IMR-90 (cell line): ENCODE data around the gene TSNAXIP1. TPM values are rescaled to one million over a fixed set of nuclear protein-coding genes. Genes with fewer than 3 reads are reported as not detected.

Source experiments
- ATAC-seq: fragments of 200-7000 bp; cut with Tn5 transposase; 2 replicates; pipeline ENCODE4 v1.9.1; 2020; ENCODE audit warnings: low read depth, mild to moderate bottlenecking, moderate library complexity
- BruUV-seq: library from RNA; stranded (reverse); fragments of 400-500 nt; replicated peaks from 2 replicates; lab custom pipeline; 2021; lab: Mats Ljungman, UMichigan
- CTCF ChIA-PET: fragments of 300-600 bp; formaldehyde crosslinking; extraction: SDS; loops from one replicate; lab custom pipeline; 2021; ENCODE audit warnings: antibody characterized with exemption; lab: Yijun Ruan, JAX
- POLR2A ChIA-PET: fragments of 300-600 bp; sonication (Branson Sonifier 250); formaldehyde crosslinking; loops from one replicate; lab custom pipeline; 2022; ENCODE audit warnings: antibody characterized with exemption; ENCODE audit not compliant: unreplicated experiment; lab: Charles Lee
- DNase-seq: peaks from one replicate; pipeline ENCODE4 v3.0.0; 2013
- H2AFZ ChIP-seq: replicated peaks from 2 replicates; pipeline ENCODE3; 2013; ENCODE audit warnings: low read length, mild to moderate bottlenecking; ENCODE audit not compliant: poor library complexity
- H2AK5ac ChIP-seq: 2 replicates; pipeline ENCODE4 v1.6.1; 2013; ENCODE audit warnings: low read depth, low read length, inconsistent platforms
- H2AK9ac ChIP-seq: replicated peaks from 2 replicates; pipeline ENCODE3; 2013; ENCODE audit warnings: mild to moderate bottlenecking, low read depth, low read length, moderate library complexity; ENCODE audit not compliant: poor library complexity
- H2BK120ac ChIP-seq: 2 replicates; pipeline ENCODE4 v1.6.1; 2013; ENCODE audit warnings: low read depth, low read length, inconsistent platforms
- H2BK15ac ChIP-seq: 3 replicates; pipeline ENCODE4 v1.6.1; 2013; ENCODE audit warnings: low read depth, low read length, inconsistent platforms
- H2BK20ac ChIP-seq: 2 replicates; pipeline ENCODE4 v1.6.1; 2013; ENCODE audit warnings: low read depth, mild to moderate bottlenecking, inconsistent platforms, low read length, moderate library complexity
- H2BK5ac ChIP-seq: 2 replicates; pipeline ENCODE4 v1.6.1; 2013; ENCODE audit warnings: mild to moderate bottlenecking, low read depth, low read length, inconsistent platforms; ENCODE audit not compliant: poor library complexity, severe bottlenecking
- H3K14ac ChIP-seq: replicated peaks from 2 replicates; pipeline ENCODE4 v1.6.1; 2013; ENCODE audit warnings: low read depth, low read length, inconsistent platforms
- H3K18ac ChIP-seq: 2 replicates; pipeline ENCODE4 v1.6.1; 2013; ENCODE audit warnings: low read depth, low read length, control low read depth
- H3K23ac ChIP-seq: 2 replicates; pipeline ENCODE4 v1.6.1; 2013; ENCODE audit warnings: low read depth, low read length, inconsistent platforms
- H3K27ac ChIP-seq: 2 replicates; pipeline ENCODE4 v1.5.1; 2013; ENCODE audit warnings: mild to moderate bottlenecking, control low read depth, low read length; ENCODE audit not compliant: insufficient read depth
- H3K27me3 ChIP-seq: 2 replicates; pipeline ENCODE4 v1.6.1; 2013; ENCODE audit warnings: low read length; ENCODE audit not compliant: control insufficient read depth, insufficient read depth
- H3K36me3 ChIP-seq: 2 replicates; pipeline ENCODE4 v1.6.1; 2013; ENCODE audit warnings: low read length, mixed read lengths; ENCODE audit not compliant: control insufficient read depth, insufficient read depth
- H3K4ac ChIP-seq: 2 replicates; pipeline ENCODE4 v1.6.1; 2013; ENCODE audit warnings: low read depth, low read length, inconsistent platforms
- H3K4me1 ChIP-seq: 2 replicates; pipeline ENCODE4 v1.6.1; 2013; ENCODE audit warnings: low read length, mixed read lengths; ENCODE audit not compliant: control insufficient read depth, insufficient read depth
- H3K4me2 ChIP-seq: 2 replicates; pipeline ENCODE4 v1.6.1; 2013; ENCODE audit warnings: low read depth, mild to moderate bottlenecking, control low read depth, low read length, moderate library complexity
- H3K4me3 ChIP-seq: 2 replicates; pipeline ENCODE4 v1.5.1; 2013; ENCODE audit warnings: low read depth, mild to moderate bottlenecking, control low read depth, low read length, moderate library complexity; ENCODE audit not compliant: insufficient read depth
- H3K56ac ChIP-seq: 2 replicates; pipeline ENCODE4 v1.6.1; 2013; ENCODE audit warnings: low read length, inconsistent platforms; ENCODE audit not compliant: insufficient read depth; ENCODE audit errors: extremely low read depth
- H3K79me1 ChIP-seq, 2 experiments: 2 replicates each; pipeline ENCODE4 v1.6.1; 2013; ENCODE audit warnings: low read length in 2 of 2, inconsistent platforms in 1 of 2, low read depth in 1 of 2
- H3K9ac ChIP-seq: 2 replicates; pipeline ENCODE4 v1.6.1; 2013; ENCODE audit warnings: low read depth, low read length, control low read depth
- H3K9me1 ChIP-seq: 2 replicates; pipeline ENCODE4 v1.6.1; 2013; ENCODE audit warnings: low read length, inconsistent platforms; ENCODE audit not compliant: insufficient read depth
- H3K9me3 ChIP-seq: 2 replicates; pipeline ENCODE4 v1.6.1; 2013; ENCODE audit warnings: low read length; ENCODE audit not compliant: control insufficient read depth, insufficient read depth
- H4K20me1 ChIP-seq: 2 replicates; pipeline ENCODE4 v1.6.1; 2013; ENCODE audit warnings: low read length, inconsistent platforms; ENCODE audit not compliant: insufficient read depth
- H4K5ac ChIP-seq: 2 replicates; pipeline ENCODE4 v1.6.1; 2013; ENCODE audit warnings: mild to moderate bottlenecking, low read depth, low read length, control low read depth
- H4K8ac ChIP-seq, 2 experiments: 2 replicates each; pipeline ENCODE4 v1.6.1; 2013; ENCODE audit warnings: low read depth in 2 of 2, low read length in 2 of 2, control low read depth in 1 of 2, inconsistent platforms in 1 of 2
- H4K91ac ChIP-seq: 2 replicates; pipeline ENCODE4 v1.6.1; 2013; ENCODE audit warnings: low read depth, low read length, inconsistent platforms; ENCODE audit not compliant: insufficient read depth
- BHLHE40 ChIP-seq: fragments of 150-350 bp; IDR thresholded peaks from 2 replicates; pipeline ENCODE4 v1.6.1; 2016; ENCODE audit warnings: mild to moderate bottlenecking, low read depth, low read length
- MAFK ChIP-seq: IDR thresholded peaks from 2 replicates; pipeline ENCODE4 v1.6.1; 2012; ENCODE audit warnings: low read depth, low read length, improper control_type of control experiment
- MAZ ChIP-seq: IDR thresholded peaks from 2 replicates; pipeline ENCODE4 v1.6.1; 2012; ENCODE audit warnings: low read depth, mild to moderate bottlenecking, low read length, improper control_type of control experiment, moderate library complexity, borderline replicate concordance
- MXI1 ChIP-seq: IDR thresholded peaks from 2 replicates; pipeline ENCODE4 v1.6.1; 2012; ENCODE audit warnings: low read depth, mild to moderate bottlenecking, low read length, moderate library complexity, borderline replicate concordance
- RAD21 ChIP-seq: IDR thresholded peaks from 2 replicates; pipeline ENCODE4 v1.6.1; 2012; ENCODE audit warnings: low read length, improper control_type of control experiment
- RFX5 ChIP-seq: IDR thresholded peaks from 2 replicates; pipeline ENCODE4 v1.8.0; 2012; ENCODE audit warnings: low read depth, mild to moderate bottlenecking, low read length, moderate library complexity
- SMC3 ChIP-seq: fragments of 150-350 bp; IDR thresholded peaks from 2 replicates; pipeline ENCODE4 v1.6.1; 2016; ENCODE audit warnings: low read depth, mild to moderate bottlenecking, antibody characterized with exemption, low read length, moderate library complexity
- WGBS, 2 experiments: methylation state at CpG; one replicate each; pipeline versions ENCODE4 v1.1.5 to v1.1.7; 2013; ENCODE audit warnings: missing lambda C conversion rate in 2 of 2; ENCODE audit not compliant: insufficient read length in 1 of 2; ENCODE audit errors: extremely low coverage in 2 of 2; 5-methylcytosine and 5-hydroxymethylcytosine counted together
- dilution Hi-C: fragments of 300-500 bp; cut with HindIII; formaldehyde crosslinking; loops from one replicate; pipeline ENCODE4 v1.14.3; 2018; ENCODE audit warnings: low sequenced_read_pairs; ENCODE audit not compliant: unreplicated experiment
- in situ Hi-C: fragments of 300-500 bp; cut with MboI; formaldehyde crosslinking; loops from 3 replicates; pipeline ENCODE4 v1.14.3; 2019; ENCODE audit warnings: low sequenced_read_pairs, inconsistent platforms, mixed read lengths
- intact Hi-C: fragments of 100-400 bp; cut with micrococcal nuclease; formaldehyde crosslinking; loops from 2 replicates; pipeline ENCODE4 v1.10.0; 2022
- polyA plus RNA-seq, 3 experiments: library from polyadenylated mRNA; depleted of rRNA; stranded (reverse); fragments of >200 nt; gene quantifications; 2 replicates each; pipeline ENCODE4 v1.2.3, GENCODE V29; 2012; ENCODE audit warnings: low replicate concordance in 1 of 3
- total RNA-seq: library from RNA; depleted of rRNA; stranded (reverse); fragments of >200 nt; gene quantifications from 2 replicates; pipeline ENCODE4 v1.2.3, GENCODE V29; 2012
- TF ChIP-seq, protein P1 (sequence below): fragments of 150-350 bp; IDR thresholded peaks from 2 replicates; pipeline ENCODE4 v1.6.1; 2017; ENCODE audit warnings: mild to moderate bottlenecking, antibody characterized with exemption, low read length, low read depth
- TF ChIP-seq, protein P2 (sequence below): fragments of 150-350 bp; IDR thresholded peaks from 2 replicates; pipeline ENCODE4 v1.6.1; 2016; ENCODE audit warnings: low read depth, mild to moderate bottlenecking, low read length, moderate library complexity, borderline replicate concordance
- TF ChIP-seq, protein P3 (sequence below): conservative IDR thresholded peaks from 2 replicates; pipeline ENCODE4 v1.5.1; 2012; ENCODE audit warnings: mild to moderate bottlenecking, low read depth, low read length, improper control_type of control experiment

TSNAXIP1 gene
- total and polyA plus RNA-seq, 2 of the 4 experiments (the other 2 are of a cell fraction): 0.72 to 1.4 TPM

DNA sequence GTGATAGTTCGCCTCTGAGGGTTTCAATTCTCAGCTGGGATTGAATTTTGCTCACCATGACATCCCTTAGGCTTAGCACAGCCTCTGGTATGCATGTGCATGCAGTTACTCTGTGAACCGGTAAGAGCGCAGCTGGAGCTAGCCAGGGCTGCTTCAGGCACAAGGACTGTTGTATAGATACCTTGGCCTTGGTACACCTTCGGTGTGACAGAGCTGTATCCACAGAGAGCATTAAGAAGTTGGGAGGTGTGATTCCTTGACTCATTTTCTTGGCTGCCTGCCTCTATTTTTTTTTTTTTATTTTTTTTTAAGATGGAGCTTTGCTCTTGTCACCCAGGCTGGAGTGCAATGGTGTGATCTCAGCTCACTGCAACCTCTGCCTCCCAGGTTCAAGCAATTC, 37.8 kb downstream of the TSNAXIP1 start:
- TF ChIP-seq, protein P1, sequence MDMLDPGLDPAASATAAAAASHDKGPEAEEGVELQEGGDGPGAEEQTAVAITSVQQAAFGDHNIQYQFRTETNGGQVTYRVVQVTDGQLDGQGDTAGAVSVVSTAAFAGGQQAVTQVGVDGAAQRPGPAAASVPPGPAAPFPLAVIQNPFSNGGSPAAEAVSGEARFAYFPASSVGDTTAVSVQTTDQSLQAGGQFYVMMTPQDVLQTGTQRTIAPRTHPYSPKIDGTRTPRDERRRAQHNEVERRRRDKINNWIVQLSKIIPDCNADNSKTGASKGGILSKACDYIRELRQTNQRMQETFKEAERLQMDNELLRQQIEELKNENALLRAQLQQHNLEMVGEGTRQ: no peak
- TF ChIP-seq BHLHE40: no peak
- no peak for TF ChIP-seq MXI1
- TF ChIP-seq MAZ: no peak
- no peak for TF ChIP-seq MAFK
- no peak for TF ChIP-seq RAD21
- TF ChIP-seq, protein P2, sequence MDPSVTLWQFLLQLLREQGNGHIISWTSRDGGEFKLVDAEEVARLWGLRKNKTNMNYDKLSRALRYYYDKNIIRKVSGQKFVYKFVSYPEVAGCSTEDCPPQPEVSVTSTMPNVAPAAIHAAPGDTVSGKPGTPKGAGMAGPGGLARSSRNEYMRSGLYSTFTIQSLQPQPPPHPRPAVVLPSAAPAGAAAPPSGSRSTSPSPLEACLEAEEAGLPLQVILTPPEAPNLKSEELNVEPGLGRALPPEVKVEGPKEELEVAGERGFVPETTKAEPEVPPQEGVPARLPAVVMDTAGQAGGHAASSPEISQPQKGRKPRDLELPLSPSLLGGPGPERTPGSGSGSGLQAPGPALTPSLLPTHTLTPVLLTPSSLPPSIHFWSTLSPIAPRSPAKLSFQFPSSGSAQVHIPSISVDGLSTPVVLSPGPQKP: no peak
- TF ChIP-seq, protein P3, sequence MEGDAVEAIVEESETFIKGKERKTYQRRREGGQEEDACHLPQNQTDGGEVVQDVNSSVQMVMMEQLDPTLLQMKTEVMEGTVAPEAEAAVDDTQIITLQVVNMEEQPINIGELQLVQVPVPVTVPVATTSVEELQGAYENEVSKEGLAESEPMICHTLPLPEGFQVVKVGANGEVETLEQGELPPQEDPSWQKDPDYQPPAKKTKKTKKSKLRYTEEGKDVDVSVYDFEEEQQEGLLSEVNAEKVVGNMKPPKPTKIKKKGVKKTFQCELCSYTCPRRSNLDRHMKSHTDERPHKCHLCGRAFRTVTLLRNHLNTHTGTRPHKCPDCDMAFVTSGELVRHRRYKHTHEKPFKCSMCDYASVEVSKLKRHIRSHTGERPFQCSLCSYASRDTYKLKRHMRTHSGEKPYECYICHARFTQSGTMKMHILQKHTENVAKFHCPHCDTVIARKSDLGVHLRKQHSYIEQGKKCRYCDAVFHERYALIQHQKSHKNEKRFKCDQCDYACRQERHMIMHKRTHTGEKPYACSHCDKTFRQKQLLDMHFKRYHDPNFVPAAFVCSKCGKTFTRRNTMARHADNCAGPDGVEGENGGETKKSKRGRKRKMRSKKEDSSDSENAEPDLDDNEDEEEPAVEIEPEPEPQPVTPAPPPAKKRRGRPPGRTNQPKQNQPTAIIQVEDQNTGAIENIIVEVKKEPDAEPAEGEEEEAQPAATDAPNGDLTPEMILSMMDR: no peak
- no peak for TF ChIP-seq RFX5
- TF ChIP-seq SMC3: no peak
- intact Hi-C loops: no loop called here

More for the DNA sequence above, 37.8 kb downstream of the TSNAXIP1 start:
- H2BK5ac ChIP-seq: no peak overlapping the region
- no peak overlapping the region for H2BK20ac ChIP-seq
- H2AFZ ChIP-seq: no peak overlapping the region
- ATAC-seq: no peak
- H3K9me3 ChIP-seq: no peaks in the 10 kb centered on the region
- 60% methylated on average over 1 of the region's 4 CpGs; no CpG with 5 or more reads in 1 of the 2 experiments for WGBS, 2 experiments
- peak overlapping the region; percentile 96; the same call in 1 of the 2 replicates for H3K23ac ChIP-seq
- no peak overlapping the region for H2AK9ac ChIP-seq
- H3K9me1 ChIP-seq: peaks cover 21% of the 10 kb centered on the region
- DNase-seq: peak; percentile 51
- peaks cover 24 to 64% of the 10 kb centered on the region in 2 experiments for H3K79me1 ChIP-seq
- H3K4me2 ChIP-seq: peak overlapping the region; percentile 67
- in situ Hi-C loops: no loop called here
- no TSS peak for BruUV-seq
- CTCF ChIA-PET: interaction anchor here (0.8 to 0.9 kb wide), 2 partner anchors 28 to 98 kb away, joined by 3 to 4 read pairs; no protein-coding TSS in a partner anchor
- dilution Hi-C loops: no loop called here
- H3K14ac ChIP-seq: peak overlapping the region; percentile 53
- H3K27ac ChIP-seq: no peak overlapping the region
- no peak overlapping the region for H2AK5ac ChIP-seq
- no peak overlapping the region for H3K4ac ChIP-seq
- no peak overlapping the region for H3K9ac ChIP-seq
- H3K56ac ChIP-seq: no peak overlapping the region
- H2BK120ac ChIP-seq: no peak overlapping the region
- H3K18ac ChIP-seq: no peak overlapping the region
- no peak overlapping the region for H4K91ac ChIP-seq
- POLR2A ChIA-PET: interaction anchor here (0.9 kb wide), 1 partner anchor 11 kb away, joined by 3 read pairs; no protein-coding TSS in a partner anchor
- H3K27me3 ChIP-seq: no peaks in the 10 kb centered on the region
- H4K20me1 ChIP-seq: peaks cover 32% of the 10 kb centered on the region
- peak overlapping the region in 1 of 2 experiments; percentile 4; a peak in 1 of 4 replicates for H4K8ac ChIP-seq
- H2BK15ac ChIP-seq: no peak overlapping the region
- H3K4me1 ChIP-seq: peaks cover 13% of the 10 kb centered on the region
- no peak overlapping the region for H4K5ac ChIP-seq
- H3K36me3 ChIP-seq: 0 out of 2 replicates have a peak, but pooled peaks cover 2% of the 10 kb centered on the region
- no peak overlapping the region for H3K4me3 ChIP-seq
